ENCODE measurements around the gene ATP1A1. TPM values are rescaled to one million over a fixed set of nuclear protein-coding genes. Genes with fewer than 3 reads are reported as not detected.

ATP1A1 gene
- total RNA-seq, 1 donor from 2014 or later = 252 TPM

- no peak for DNase-seq
- Mint-ChIP-seq H3K36me3 (ENCODE audit: low read depth) (peaks cover 25% of the 10 kb centered on the region), H3K9me3 (no peaks in the 10 kb centered on the region), H3K4me1 (peaks cover 38% of the 10 kb centered on the region), H3K4me3 (no peak overlapping the region), H3K27me3 (no peaks in the 10 kb centered on the region), H3K27ac (no peak overlapping the region)
- intact Hi-C loops (cut with micrococcal nuclease) = loop anchor here (10.0 kb wide), 1 partner anchor 73 kb away; no protein-coding TSS in a partner anchor
These were observed 38.9 kb downstream of the ATP1A1 start for GRCh38 chr1:116411784-116412479.

GRCh38 chr1:116412480-116412798 is 39.4 kb downstream of the ATP1A1 start:
- no peak overlapping the region for H3K4me3 Mint-ChIP-seq
- peaks cover 40% of the 10 kb centered on the region for H3K4me1 Mint-ChIP-seq
- H3K36me3 Mint-ChIP-seq (ENCODE audit: low read depth) = peaks cover 20% of the 10 kb centered on the region
- H3K9me3 Mint-ChIP-seq = no peaks in the 10 kb centered on the region
- no peak overlapping the region for H3K27ac Mint-ChIP-seq
- intact Hi-C loops (cut with micrococcal nuclease) = loop anchor here (10.0 kb wide), 1 partner anchor 72 kb away; no protein-coding TSS in a partner anchor
- no peak for DNase-seq
- no peaks in the 10 kb centered on the region for H3K27me3 Mint-ChIP-seq

GRCh38 chr1:116412898-116413297 is 39.9 kb downstream of the ATP1A1 start:
- H3K27ac Mint-ChIP-seq = no peak overlapping the region
- H3K4me1 Mint-ChIP-seq = peaks cover 45% of the 10 kb centered on the region
- no peaks in the 10 kb centered on the region for H3K27me3 Mint-ChIP-seq
- H3K4me3 Mint-ChIP-seq = no peak overlapping the region
- no peaks in the 10 kb centered on the region for H3K9me3 Mint-ChIP-seq
- DNase-seq = no peak
- peaks cover 17% of the 10 kb centered on the region for H3K36me3 Mint-ChIP-seq (ENCODE audit: low read depth)
- intact Hi-C loops (cut with micrococcal nuclease) = loop anchor here (10.0 kb wide), 1 partner anchor 72 kb away; no protein-coding TSS in a partner anchor

- H3K4me1 Mint-ChIP-seq = peaks cover 47% of the 10 kb centered on the region
- H3K27me3 Mint-ChIP-seq = no peaks in the 10 kb centered on the region
- no peak overlapping the region for H3K27ac Mint-ChIP-seq
- DNase-seq = no peak
- intact Hi-C loops (cut with micrococcal nuclease) = loop anchor here (10.0 kb wide), 1 partner anchor 71 kb away; no protein-coding TSS in a partner anchor
- no peak overlapping the region for H3K4me3 Mint-ChIP-seq
- H3K36me3 Mint-ChIP-seq (ENCODE audit: low read depth) = peaks cover 13% of the 10 kb centered on the region
- no peaks in the 10 kb centered on the region for H3K9me3 Mint-ChIP-seq
These were observed 40.4 kb downstream of the ATP1A1 start for GRCh38 chr1:116413414-116413813.

- Mint-ChIP-seq H3K27me3 (no peaks in the 10 kb centered on the region), H3K4me1 (peaks cover 51% of the 10 kb centered on the region), H3K9me3 (no peaks in the 10 kb centered on the region), H3K36me3 (ENCODE audit: low read depth) (peaks cover 11% of the 10 kb centered on the region), H3K27ac (no peak overlapping the region), H3K4me3 (no peak overlapping the region)
- intact Hi-C loops (cut with micrococcal nuclease) = loop anchor here (10.0 kb wide), 1 partner anchor 70 kb away; no protein-coding TSS in a partner anchor
- DNase-seq = no peak
These were observed 41.3 kb downstream of the ATP1A1 start for GRCh38 chr1:116414364-116414763.

GRCh38 chr1:116415200-116415698 is 42.2 kb downstream of the ATP1A1 start:
- no peak overlapping the region for H3K4me3 Mint-ChIP-seq
- peaks cover 50% of the 10 kb centered on the region for H3K4me1 Mint-ChIP-seq
- no peak for DNase-seq
- H3K9me3 Mint-ChIP-seq = no peaks in the 10 kb centered on the region
- H3K36me3 Mint-ChIP-seq (ENCODE audit: low read depth) = peaks cover 10% of the 10 kb centered on the region
- intact Hi-C loops (cut with micrococcal nuclease) = loop anchor here (5.0 to 10.0 kb wide), 3 partner anchors 70 to 157 kb away; partner anchors contain the start of gene CD58
- no peak overlapping the region for H3K27ac Mint-ChIP-seq
- H3K27me3 Mint-ChIP-seq = no peaks in the 10 kb centered on the region

GRCh38 chr1:116415699-116416533 is 42.9 kb downstream of the ATP1A1 start:
- no peak overlapping the region for H3K4me3 Mint-ChIP-seq
- peaks cover 51% of the 10 kb centered on the region for H3K4me1 Mint-ChIP-seq
- peaks cover 10% of the 10 kb centered on the region for H3K36me3 Mint-ChIP-seq (ENCODE audit: low read depth)
- no peak overlapping the region for H3K27ac Mint-ChIP-seq
- no peaks in the 10 kb centered on the region for H3K27me3 Mint-ChIP-seq
- no peaks in the 10 kb centered on the region for H3K9me3 Mint-ChIP-seq
- DNase-seq = no peak
- intact Hi-C loops (cut with micrococcal nuclease) = loop anchor here (5.0 to 10.0 kb wide), 3 partner anchors 69 to 156 kb away; partner anchors contain the start of gene CD58

GRCh38 chr1:116416854-116417513 is 43.9 kb downstream of the ATP1A1 start:
- peak overlapping the region; percentile 57 for H3K27ac Mint-ChIP-seq
- peaks cover 51% of the 10 kb centered on the region for H3K4me1 Mint-ChIP-seq
- DNase-seq = no peak
- peaks cover 4% of the 10 kb centered on the region for H3K27me3 Mint-ChIP-seq
- peak overlapping the region; percentile 89 for H3K4me3 Mint-ChIP-seq
- peaks cover 10% of the 10 kb centered on the region for H3K36me3 Mint-ChIP-seq (ENCODE audit: low read depth)
- H3K9me3 Mint-ChIP-seq = no peaks in the 10 kb centered on the region
- intact Hi-C loops (cut with micrococcal nuclease) = loop anchor here (5.0 to 10.0 kb wide), 3 partner anchors 68 to 155 kb away; partner anchors contain the start of gene CD58

- no peak for DNase-seq
- peaks cover 51% of the 10 kb centered on the region for H3K4me1 Mint-ChIP-seq
- no peaks in the 10 kb centered on the region for H3K9me3 Mint-ChIP-seq
- H3K36me3 Mint-ChIP-seq (ENCODE audit: low read depth) = peaks cover 10% of the 10 kb centered on the region
- intact Hi-C loops (cut with micrococcal nuclease) = loop anchor here (2.0 to 10.0 kb wide), 4 partner anchors 45 to 155 kb away; partner anchors contain the start of genes ATP1A1 and CD58
- peak overlapping the region; percentile 88 for H3K27ac Mint-ChIP-seq
- H3K27me3 Mint-ChIP-seq = peaks cover 5% of the 10 kb centered on the region
- peak overlapping the region; percentile 89 for H3K4me3 Mint-ChIP-seq
These were observed 44.6 kb downstream of the ATP1A1 start for GRCh38 chr1:116417678-116418077.

- Mint-ChIP-seq H3K36me3 (ENCODE audit: low read depth) (peaks cover 7% of the 10 kb centered on the region), H3K27ac (peak overlapping the region; percentile 88), H3K4me1 (peaks cover 47% of the 10 kb centered on the region), H3K9me3 (no peaks in the 10 kb centered on the region), H3K4me3 (peak overlapping the region; percentile 89), H3K27me3 (peaks cover 9% of the 10 kb centered on the region)
- intact Hi-C loops (cut with micrococcal nuclease) = loop anchor here (2.0 to 10.0 kb wide), 4 partner anchors 45 to 154 kb away; partner anchors contain the start of genes ATP1A1 and CD58
- DNase-seq = peak; percentile 96
These were observed 45.2 kb downstream of the ATP1A1 start for GRCh38 chr1:116418091-116418830.

GRCh38 chr1:116420417-116421200 is 47.6 kb downstream of the ATP1A1 start:
- H3K27ac Mint-ChIP-seq = no peak overlapping the region
- no peaks in the 10 kb centered on the region for H3K9me3 Mint-ChIP-seq

GRCh38 chr1:116424438-116424837 is 51.4 kb downstream of the ATP1A1 start:
- no peak for DNase-seq
- Mint-ChIP-seq H3K27ac (no peak overlapping the region), H3K27me3 (peaks cover 21% of the 10 kb centered on the region), H3K9me3 (no peaks in the 10 kb centered on the region), H3K36me3 (ENCODE audit: low read depth) (no peaks in the 10 kb centered on the region), H3K4me3 (no peak overlapping the region), H3K4me1 (peaks cover 4% of the 10 kb centered on the region)
- intact Hi-C loops (cut with micrococcal nuclease) = no loop called here

More at GRCh38 chr1:116420417-116421200, 47.6 kb downstream of the ATP1A1 start:
- Mint-ChIP-seq H3K4me1 (peaks cover 31% of the 10 kb centered on the region), H3K27me3 (peaks cover 21% of the 10 kb centered on the region), H3K36me3 (ENCODE audit: low read depth) (peaks cover under 1% of the 10 kb centered on the region), H3K4me3 (no peak overlapping the region)
- intact Hi-C loops (cut with micrococcal nuclease) = no loop called here
- DNase-seq = no peak

Data from activated CD4-positive, alpha-beta T cell treated with anti-CD3 and anti-CD28 coated beads, Interleukin-2, amount 10 ng/mL, durations not matched to agents 24 days and 14 days (primary cell).